HepG2 (cell line): Measurements from ENCODE around the gene MYORG. TPM values are rescaled to one million over a fixed set of nuclear protein-coding genes. Genes with fewer than 3 reads are reported as not detected.

Experiments used
- CAMTA2 ChIP-seq: sonication (generic); formaldehyde crosslinking; IDR thresholded peaks from 2 replicates; pipeline ENCODE4 v1.4.0; 2020; ENCODE audit warnings: mild to moderate bottlenecking, missing genetic modification reagents, borderline replicate concordance
- CEBPZ ChIP-seq: IDR thresholded peaks from 2 replicates; pipeline ENCODE4 v1.6.1; 2012; ENCODE audit warnings: low read length, improper control_type of control experiment
- HDAC1 ChIP-seq: sonication (generic); formaldehyde crosslinking; IDR thresholded peaks from 2 replicates; pipeline ENCODE4 v1.5.1; 2020; ENCODE audit warnings: mild to moderate bottlenecking, missing genetic modification reagents
- HIC2 ChIP-seq: sonication (generic); formaldehyde crosslinking; IDR thresholded peaks from 2 replicates; pipeline ENCODE4 v1.9.0; 2022; ENCODE audit warnings: low read depth, missing genetic modification reagents
- IKZF4 ChIP-seq: sonication (generic); formaldehyde crosslinking; IDR thresholded peaks from 2 replicates; pipeline ENCODE4 v1.5.1; 2020; ENCODE audit warnings: borderline replicate concordance, mild to moderate bottlenecking, low read depth, missing genetic modification reagents; ENCODE audit errors: not compliant biosample characterization
- MIXL1 ChIP-seq: IDR thresholded peaks from 2 replicates; pipeline ENCODE4 v1.6.1; 2016
- NCOA1 ChIP-seq: sonication (generic); formaldehyde crosslinking; IDR thresholded peaks from 2 replicates; pipeline ENCODE4 v1.9.0; 2021; ENCODE audit warnings: missing genetic modification reagents
- NR2F1 ChIP-seq, 2 experiments: fragments of 450-650 bp in 1 of 2; formaldehyde crosslinking in 1 of 2; IDR thresholded peaks; 2 replicates each; pipeline versions ENCODE4 v1.5.0 to v1.6.1; 2016 to 2020; ENCODE audit warnings: mild to moderate bottlenecking in 1 of 2, missing compliant biosample characterization in 1 of 2, missing genetic modification reagents in 1 of 2, moderate library complexity in 1 of 2
- NR2F6 ChIP-seq, 2 experiments: IDR thresholded peaks; 2 replicates each; pipeline ENCODE4 v1.6.1; 2016; ENCODE audit warnings: antibody characterized with exemption in 1 of 2, mild to moderate bottlenecking in 1 of 2
- SOX5 ChIP-seq: IDR thresholded peaks from 2 replicates; pipeline ENCODE4 v1.6.1; 2016; ENCODE audit warnings: borderline replicate concordance
- SPEN ChIP-seq: sonication (generic); formaldehyde crosslinking; IDR thresholded peaks from 2 replicates; pipeline ENCODE4 v1.5.1; 2020; ENCODE audit warnings: low read depth, mild to moderate bottlenecking, missing genetic modification reagents
- ZBTB33 ChIP-seq: sonication (generic); formaldehyde crosslinking; IDR thresholded peaks from 2 replicates; pipeline ENCODE4 v1.4.0; 2020; ENCODE audit warnings: missing genetic modification reagents
- ZGPAT ChIP-seq: IDR thresholded peaks from 2 replicates; pipeline ENCODE4 v1.6.1; 2016; ENCODE audit warnings: mild to moderate bottlenecking
- ZNF274 ChIP-seq: sonication (generic); formaldehyde crosslinking; IDR thresholded peaks from 2 replicates; pipeline ENCODE4 v1.5.1; 2020; ENCODE audit warnings: mild to moderate bottlenecking, missing genetic modification reagents
- ZNF281 ChIP-seq: sonication (generic); formaldehyde crosslinking; IDR thresholded peaks from 2 replicates; pipeline ENCODE4 v1.4.0; 2020; ENCODE audit warnings: missing genetic modification reagents, borderline replicate concordance
- ZNF331 ChIP-seq: sonication (generic); formaldehyde crosslinking; IDR thresholded peaks from 2 replicates; pipeline ENCODE4 v1.4.0; 2020; ENCODE audit warnings: missing genetic modification reagents
- polyA plus RNA-seq, 8 experiments: library from polyadenylated mRNA; depleted of rRNA in 3 of 8; stranded (reverse) in 7 of 8; unstranded in 1 of 8; fragments of >200 nt; fragmentation: Illumina TruSeq in 4 of 8; extraction: Trizol in 4 of 8; gene quantifications; 2 replicates each; pipeline versions ENCODE4 v1.2.1 to v1.2.3, GENCODE V29; 2011 to 2016; ENCODE audit warnings: low read depth in 4 of 8, missing spikeins in 1 of 8, mixed read lengths in 1 of 8; ENCODE audit not compliant: insufficient read depth in 1 of 8
- total RNA-seq, 5 experiments: library from RNA; depleted of rRNA; stranded (reverse); fragments of >200 nt; fragmentation: Illumina TruSeq; extraction: Trizol; gene quantifications; 2 replicates each; pipeline ENCODE4 v1.2.3, GENCODE V29; 2016; ENCODE audit warnings: low read depth in 1 of 5

Gene MYORG
- total and polyA plus RNA-seq, 2 of the 13 experiments (the other 11 are each of a cell fraction or from before 2014, with no cell fraction given) = 11.1 to 22.4 TPM

- TF ChIP-seq ZGPAT (CRISPR knock-in tag) (0 out of 2 replicates have a peak, but pooled peaks have one; percentile 43), IKZF4 (no peak), SOX5 (CRISPR knock-in tag) (0 out of 2 replicates have a peak, but pooled peaks have one; percentile 34), ZNF274 (CRISPR knock-in tag) (peak; percentile 10), MIXL1 (CRISPR knock-in tag) (0 out of 2 replicates have a peak, but pooled peaks have one; percentile 56), HIC2 (CRISPR knock-in tag) (peak; percentile 7; the same call in 1 of the 2 replicates), ZBTB33 (CRISPR knock-in tag) (peak; percentile 60), CAMTA2 (CRISPR knock-in tag) (no peak), HDAC1 (0 out of 2 replicates have a peak, but pooled peaks have one; percentile 31), SPEN (CRISPR knock-in tag) (peak; percentile 17; the same call in 1 of the 2 replicates), NR2F1 (CRISPR knock-in tag; IDR thresholded peaks at IDR 0.05) (peak; percentile 41 to 67; a peak in 3 of 4 replicates), ZNF331 (CRISPR knock-in tag) (0 out of 2 replicates have a peak, but pooled peaks have one; percentile 29), CEBPZ (no peak), NR2F6 (IDR thresholded peaks at IDR 0.05) (peak; percentile 43; the same call in 1 of the 2 replicates), NR2F6 (CRISPR knock-in tag; IDR thresholded peaks at IDR 0.05) (peak; percentile 54; the same call in 1 of the 2 replicates), ZNF281 (peak; percentile 56; the same call in 1 of the 2 replicates), NCOA1 (no peak)
Observed at GRCh38 chr9:34379334-34380033, 2.8 kb upstream of the MYORG start (continued).
